Measurements from ENCODE around the gene TTLL4. TPM values are rescaled to one million over a fixed set of nuclear protein-coding genes. Genes with fewer than 3 reads are reported as not detected.

TTLL4 gene
- total RNA-seq, 1 donor from 2014 or later, result 33.8 TPM

DNA sequence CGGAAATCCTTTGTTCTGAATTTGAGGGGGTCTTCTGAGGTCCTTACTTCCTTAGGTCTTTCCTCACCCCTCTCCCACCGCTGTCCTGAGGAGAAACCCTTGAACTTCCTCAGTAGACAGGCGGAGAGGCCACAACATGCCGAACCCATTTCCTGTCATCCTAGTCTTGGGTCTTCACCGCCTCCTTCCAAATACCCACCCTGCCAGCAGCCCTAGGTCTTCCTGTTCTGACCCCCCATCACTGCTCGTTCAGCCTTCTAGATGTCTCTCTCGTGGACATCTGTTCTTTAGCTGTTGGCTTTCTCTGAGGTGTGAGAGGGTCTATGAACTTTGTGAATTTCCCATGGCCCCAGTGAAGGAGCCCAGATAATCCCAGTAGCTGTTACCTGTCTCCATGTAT is 44.1 kb downstream of the TTLL4 start:
- no peak overlapping the region for H3K4me2 ChIP-seq (ENCODE audit: low read length)
- H2AFZ ChIP-seq (ENCODE audit: low read depth, low read length), result no peak overlapping the region
- TF ChIP-seq EZH2 (IDR thresholded peaks at IDR 0.05; ENCODE audit: insufficient read depth, low read length) (no peak), CTCF (IDR thresholded peaks at IDR 0.05; ENCODE audit: insufficient read depth, low read depth, low read length) (no peak)
- no peaks in the 10 kb centered on the region for H3K9me3 Mint-ChIP-seq (ENCODE audit: unreplicated experiment)
- FAIRE-seq, result no peak
- no peaks in the 10 kb centered on the region for H3K79me2 ChIP-seq (ENCODE audit: insufficient read depth, low read length)
- peaks cover 2% of the 10 kb centered on the region for H3K4me1 Mint-ChIP-seq (ENCODE audit: low read depth, unreplicated experiment)
- no peak for DNase-seq (ENCODE audit: low read depth)
- H3K4me1 ChIP-seq (ENCODE audit: insufficient read depth, low read length), result no peaks in the 10 kb centered on the region
- H3K27me3 Mint-ChIP-seq (ENCODE audit: low read depth, unreplicated experiment), result no peaks in the 10 kb centered on the region
- H3K27ac ChIP-seq (ENCODE audit: low read depth, low read length), result no peak overlapping the region
- no peaks in the 10 kb centered on the region for H4K20me1 ChIP-seq (ENCODE audit: insufficient read depth, low read length)
- H3K9ac ChIP-seq (ENCODE audit: low read length), result no peak overlapping the region
- H3K27ac Mint-ChIP-seq (ENCODE audit: unreplicated experiment), result no peak overlapping the region
- peaks cover 43% of the 10 kb centered on the region for H3K36me3 Mint-ChIP-seq (ENCODE audit: low read depth, unreplicated experiment)
- no peaks in the 10 kb centered on the region for H3K27me3 ChIP-seq (ENCODE audit: insufficient read depth, low read length)
- no peaks in the 10 kb centered on the region for H3K9me3 ChIP-seq (ENCODE audit: insufficient read depth, low read depth, low read length)
- peaks cover 43% of the 10 kb centered on the region for H3K36me3 ChIP-seq (ENCODE audit: insufficient read depth, low read length)
- no peak overlapping the region for H3K4me3 ChIP-seq (ENCODE audit: insufficient read depth, low read depth, low read length)
- no peak overlapping the region for H3K4me3 Mint-ChIP-seq (ENCODE audit: unreplicated experiment)

- no peaks in the 10 kb centered on the region for H3K27me3 ChIP-seq (ENCODE audit: insufficient read depth, low read length)
- H3K79me2 ChIP-seq (ENCODE audit: insufficient read depth, low read length), result no peaks in the 10 kb centered on the region
- H3K4me2 ChIP-seq (ENCODE audit: low read length), result no peak overlapping the region
- H3K4me1 Mint-ChIP-seq (ENCODE audit: low read depth, unreplicated experiment), result peaks cover 2% of the 10 kb centered on the region
- no peaks in the 10 kb centered on the region for H4K20me1 ChIP-seq (ENCODE audit: insufficient read depth, low read length)
- H3K9me3 ChIP-seq (ENCODE audit: insufficient read depth, low read depth, low read length), result no peaks in the 10 kb centered on the region
- H3K36me3 ChIP-seq (ENCODE audit: insufficient read depth, low read length), result peaks cover 41% of the 10 kb centered on the region
- no peak for FAIRE-seq
- H3K27ac Mint-ChIP-seq (ENCODE audit: unreplicated experiment), result no peak overlapping the region
- no peak overlapping the region for H3K4me3 Mint-ChIP-seq (ENCODE audit: unreplicated experiment)
- H3K36me3 Mint-ChIP-seq (ENCODE audit: low read depth, unreplicated experiment), result peaks cover 42% of the 10 kb centered on the region
- no peaks in the 10 kb centered on the region for H3K4me1 ChIP-seq (ENCODE audit: insufficient read depth, low read length)
- no peak overlapping the region for H3K4me3 ChIP-seq (ENCODE audit: insufficient read depth, low read depth, low read length)
- TF ChIP-seq CTCF (IDR thresholded peaks at IDR 0.05; ENCODE audit: insufficient read depth, low read depth, low read length) (no peak), EZH2 (IDR thresholded peaks at IDR 0.05; ENCODE audit: insufficient read depth, low read length) (no peak)
- no peak overlapping the region for H2AFZ ChIP-seq (ENCODE audit: low read depth, low read length)
- no peak overlapping the region for H3K27ac ChIP-seq (ENCODE audit: low read depth, low read length)
- H3K9me3 Mint-ChIP-seq (ENCODE audit: unreplicated experiment), result no peaks in the 10 kb centered on the region
- no peak for DNase-seq (ENCODE audit: low read depth)
- no peaks in the 10 kb centered on the region for H3K27me3 Mint-ChIP-seq (ENCODE audit: low read depth, unreplicated experiment)
- no peak overlapping the region for H3K9ac ChIP-seq (ENCODE audit: low read length)
These were observed 44.5 kb downstream of the TTLL4 start for GRCh38 chr2:218755198-218755566.

DNA sequence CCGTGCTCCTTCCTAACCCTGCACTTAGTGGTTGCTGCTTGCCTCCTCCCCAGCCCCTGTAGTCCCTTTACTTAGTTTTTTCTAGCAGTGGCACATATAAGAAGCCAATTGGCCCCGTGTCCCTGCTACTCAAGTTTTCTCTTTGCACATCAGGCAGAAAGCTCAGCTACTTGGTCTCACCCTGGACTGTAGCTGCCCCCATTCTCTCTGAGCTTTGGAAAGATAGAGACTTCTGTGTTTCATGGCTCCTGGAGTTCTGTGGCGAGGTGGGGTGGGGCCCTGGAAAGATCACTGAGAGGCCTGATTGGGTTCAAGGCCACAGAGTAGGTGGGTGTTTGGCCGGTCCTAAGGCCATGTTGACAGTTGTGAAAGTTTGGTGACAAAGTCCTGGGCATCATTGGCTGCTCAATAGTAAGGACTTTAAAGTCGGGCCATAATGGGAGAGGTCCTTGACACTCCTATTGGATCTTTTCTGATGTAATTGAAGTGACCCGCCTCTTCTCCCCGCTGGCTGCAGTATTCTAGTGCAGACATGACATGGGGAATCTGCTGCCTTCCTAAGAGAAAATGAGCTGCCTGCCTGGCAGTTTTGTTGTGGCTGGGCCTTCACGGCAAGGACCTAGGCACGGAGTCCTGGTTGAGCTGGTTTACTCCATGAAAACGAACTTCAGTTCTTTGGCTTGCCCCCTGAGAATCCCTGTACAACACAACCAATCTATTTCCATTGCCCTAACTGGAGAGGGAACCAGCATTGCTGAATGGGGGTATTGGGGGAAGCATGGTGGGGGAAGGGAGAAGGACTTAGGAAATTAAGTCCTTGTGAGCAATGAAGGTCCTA is 45.2 kb downstream of the TTLL4 start:
- Histone ChIP-seq H3K9me3 (ENCODE audit: insufficient read depth, low read depth, low read length) (no peaks in the 10 kb centered on the region), H3K27ac (ENCODE audit: low read depth, low read length) (no peak overlapping the region), H3K4me1 (ENCODE audit: insufficient read depth, low read length) (no peaks in the 10 kb centered on the region), H3K27me3 (ENCODE audit: insufficient read depth, low read length) (no peaks in the 10 kb centered on the region), H4K20me1 (ENCODE audit: insufficient read depth, low read length) (no peaks in the 10 kb centered on the region), H3K4me2 (ENCODE audit: low read length) (no peak overlapping the region), H3K9ac (ENCODE audit: low read length) (no peak overlapping the region), H2AFZ (ENCODE audit: low read depth, low read length) (no peak overlapping the region), H3K36me3 (ENCODE audit: insufficient read depth, low read length) (peaks cover 38% of the 10 kb centered on the region), H3K4me3 (ENCODE audit: insufficient read depth, low read depth, low read length) (no peak overlapping the region), H3K79me2 (ENCODE audit: insufficient read depth, low read length) (no peaks in the 10 kb centered on the region)
- no peaks in the 10 kb centered on the region for H3K9me3 Mint-ChIP-seq (ENCODE audit: unreplicated experiment)
- H3K27ac Mint-ChIP-seq (ENCODE audit: unreplicated experiment), result no peak overlapping the region
- DNase-seq (ENCODE audit: low read depth) (no peak), FAIRE-seq (no peak)
- TF ChIP-seq CTCF (IDR thresholded peaks at IDR 0.05; ENCODE audit: insufficient read depth, low read depth, low read length), result no peak
- TF ChIP-seq EZH2 (IDR thresholded peaks at IDR 0.05; ENCODE audit: insufficient read depth, low read length), result no peak
- H3K4me3 Mint-ChIP-seq (ENCODE audit: unreplicated experiment), result no peak overlapping the region
- peaks cover 39% of the 10 kb centered on the region for H3K36me3 Mint-ChIP-seq (ENCODE audit: low read depth, unreplicated experiment)
- H3K27me3 Mint-ChIP-seq (ENCODE audit: low read depth, unreplicated experiment), result no peaks in the 10 kb centered on the region
- H3K4me1 Mint-ChIP-seq (ENCODE audit: low read depth, unreplicated experiment), result peaks cover 2% of the 10 kb centered on the region

Measured in astrocyte (in vitro differentiated cells and primary cell).